ENCODE results near the gene RBMS2.
A peak's percentile ranks its signal among the peaks of the same experiment; 100 is the strongest.

RBMS2 gene

GRCh38 chr12:56578983-56579546 is 57.4 kb downstream of the RBMS2 start:
- H3K4me3 Mint-ChIP-seq: no peak overlapping the region
- no peaks in the 10 kb centered on the region for H3K9me3 Mint-ChIP-seq
- peaks cover 5 to 7% of the 10 kb centered on the region in 2 donors for H3K4me1 Mint-ChIP-seq
- no peak for DNase-seq
- H3K27me3 Mint-ChIP-seq: no peaks in the 10 kb centered on the region
- no peak overlapping the region for H3K27ac Mint-ChIP-seq
- ATAC-seq (replicated peaks): no peak
- no peaks in the 10 kb centered on the region for H3K36me3 Mint-ChIP-seq

DNA sequence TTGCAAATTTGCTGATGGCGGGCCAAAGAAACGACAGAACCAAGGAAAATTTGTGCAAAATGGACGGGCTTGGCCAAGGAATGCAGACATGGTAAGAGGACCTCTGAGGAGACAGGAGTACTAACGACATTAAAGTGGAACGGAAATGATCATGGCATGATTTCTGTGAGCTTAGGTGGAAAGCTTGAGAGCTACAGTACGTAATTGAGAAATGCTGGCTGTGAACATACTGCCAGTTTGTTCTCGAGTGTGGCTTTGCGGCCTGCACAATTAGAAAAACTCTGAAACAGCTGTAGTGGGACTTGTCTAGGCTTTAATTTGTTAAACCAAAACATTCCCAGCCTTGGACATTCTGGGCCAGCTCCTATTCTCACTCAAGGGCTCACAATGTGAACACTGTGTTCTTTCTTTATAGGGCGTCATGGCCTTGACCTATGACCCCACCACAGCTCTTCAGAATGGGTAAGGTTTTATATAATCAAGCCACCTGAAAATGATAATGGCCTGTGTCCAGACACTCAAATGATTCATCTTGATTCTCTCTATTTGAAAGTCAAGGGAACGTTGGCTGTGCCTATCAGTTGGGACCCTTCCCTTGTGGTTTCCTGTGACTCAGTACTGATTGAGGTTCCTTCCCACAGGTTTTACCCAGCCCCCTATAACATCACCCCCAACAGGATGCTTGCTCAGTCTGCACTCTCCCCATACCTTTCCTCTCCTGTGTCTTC is 60.0 kb downstream of the RBMS2 start:
- H3K4me3 Mint-ChIP-seq: no peak overlapping the region
- H3K4me1 Mint-ChIP-seq: peaks cover 5 to 7% of the 10 kb centered on the region in 2 donors
- no peaks in the 10 kb centered on the region for H3K9me3 Mint-ChIP-seq
- DNase-seq (no peak), ATAC-seq (replicated peaks) (peak; percentile 33 to 62)
- no peaks in the 10 kb centered on the region for H3K27me3 Mint-ChIP-seq
- H3K36me3 Mint-ChIP-seq: no peaks in the 10 kb centered on the region
- H3K27ac Mint-ChIP-seq: peak overlapping the region; percentile 54

DNA sequence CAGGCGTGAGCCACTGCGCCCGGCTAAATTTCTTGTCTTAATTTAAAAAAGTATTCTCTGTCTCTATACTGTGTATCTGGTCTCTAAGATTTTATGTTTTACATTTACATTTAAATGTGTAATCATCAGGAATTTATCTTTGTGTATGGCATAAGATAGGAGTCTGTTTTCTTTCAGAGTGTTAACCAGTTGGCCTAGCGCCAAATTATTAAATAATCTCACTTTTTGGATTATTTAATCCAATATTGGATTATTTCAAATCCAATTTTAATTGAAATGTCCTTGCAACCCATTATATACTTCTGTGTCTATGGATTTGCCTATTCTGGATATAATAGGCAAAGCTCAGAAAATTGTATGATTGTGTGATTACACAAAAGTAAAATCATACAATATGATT is 63.5 kb downstream of the RBMS2 start:
- peaks cover 5 to 7% of the 10 kb centered on the region in 2 donors for H3K4me1 Mint-ChIP-seq
- no peak overlapping the region for H3K27ac Mint-ChIP-seq
- no peak overlapping the region for H3K4me3 Mint-ChIP-seq
- H3K36me3 Mint-ChIP-seq: no peaks in the 10 kb centered on the region
- DNase-seq (no peak), ATAC-seq (replicated peaks) (no peak)
- no peaks in the 10 kb centered on the region for H3K27me3 Mint-ChIP-seq
- H3K9me3 Mint-ChIP-seq: no peaks in the 10 kb centered on the region

- Mint-ChIP-seq H3K36me3 (peaks cover 2 to 5% of the 10 kb centered on the region in 2 donors), H3K9me3 (no peaks in the 10 kb centered on the region), H3K4me3 (no peak overlapping the region)
Measured at GRCh38 chr12:56589783-56590182, 68.2 kb downstream of the RBMS2 start.

DNA sequence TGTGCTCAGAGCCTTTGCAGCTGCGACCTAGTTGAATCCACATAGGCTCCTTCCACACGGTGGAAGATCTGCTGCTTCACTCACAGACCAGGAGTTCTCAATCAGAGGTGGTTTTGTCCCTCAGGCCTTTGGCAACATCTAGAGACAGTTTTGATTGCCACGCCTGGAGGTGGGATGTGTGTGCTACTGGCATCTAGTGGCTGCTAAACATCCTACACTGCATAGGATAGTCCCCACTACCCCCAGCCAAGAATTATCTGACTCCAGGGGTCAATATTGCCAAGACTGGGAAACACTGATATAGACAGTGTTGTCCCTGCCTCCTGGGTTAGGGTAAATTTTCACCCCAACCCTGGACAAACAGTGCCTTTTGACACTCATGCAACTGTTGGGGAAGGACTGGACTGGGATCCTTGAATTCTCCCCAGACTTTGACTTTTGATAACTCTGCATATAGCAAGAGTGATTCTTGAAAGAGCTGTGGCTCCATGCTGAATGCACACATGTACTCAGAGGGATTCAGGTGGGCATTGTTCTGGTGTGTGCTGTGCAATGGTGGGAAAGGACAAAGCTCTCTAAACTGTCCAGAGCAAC is 68.7 kb downstream of the RBMS2 start:
- ATAC-seq (replicated peaks) (peak; percentile 74 to 78), DNase-seq (no peak)
- Mint-ChIP-seq H3K36me3 (peaks cover 2 to 5% of the 10 kb centered on the region in 2 donors), H3K27me3 (no peaks in the 10 kb centered on the region), H3K4me3 (no peak overlapping the region), H3K27ac (no peak overlapping the region), H3K9me3 (no peaks in the 10 kb centered on the region), H3K4me1 (peaks cover 4 to 11% of the 10 kb centered on the region in 2 donors)

More at GRCh38 chr12:56589783-56590182, 68.2 kb downstream of the RBMS2 start:
- peaks cover 4 to 9% of the 10 kb centered on the region in 2 donors for H3K4me1 Mint-ChIP-seq
- DNase-seq: no peak
- ATAC-seq (replicated peaks): no peak
- H3K27ac Mint-ChIP-seq: no peak overlapping the region
- no peaks in the 10 kb centered on the region for H3K27me3 Mint-ChIP-seq

DNA sequence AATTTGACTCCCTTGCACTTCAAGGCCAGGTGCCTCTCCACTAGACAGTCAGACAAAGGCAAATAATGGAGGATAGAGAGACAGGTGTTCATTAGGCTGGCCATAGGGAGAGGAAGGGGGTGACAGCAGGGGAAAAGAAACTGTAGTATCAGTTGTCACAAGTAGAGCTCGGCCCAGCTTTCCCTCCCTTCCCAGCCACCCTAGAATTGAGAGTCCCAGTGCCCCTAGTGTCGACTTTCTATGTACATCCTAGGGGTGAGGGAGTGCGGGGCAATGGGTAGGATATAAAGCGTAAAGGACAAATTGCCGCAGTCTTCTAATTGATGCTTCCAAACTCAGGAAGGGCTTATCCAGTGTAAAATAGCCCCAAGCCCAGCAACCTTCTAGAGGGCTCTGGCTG is 69.5 kb downstream of the RBMS2 start:
- Mint-ChIP-seq H3K4me3 (no peak overlapping the region), H3K4me1 (peaks cover 4 to 13% of the 10 kb centered on the region in 2 donors), H3K36me3 (peaks cover 2 to 10% of the 10 kb centered on the region in 2 donors), H3K9me3 (no peaks in the 10 kb centered on the region), H3K27ac (no peak overlapping the region), H3K27me3 (no peaks in the 10 kb centered on the region)
- DNase-seq: no peak
- no peak for ATAC-seq (replicated peaks)

DNA sequence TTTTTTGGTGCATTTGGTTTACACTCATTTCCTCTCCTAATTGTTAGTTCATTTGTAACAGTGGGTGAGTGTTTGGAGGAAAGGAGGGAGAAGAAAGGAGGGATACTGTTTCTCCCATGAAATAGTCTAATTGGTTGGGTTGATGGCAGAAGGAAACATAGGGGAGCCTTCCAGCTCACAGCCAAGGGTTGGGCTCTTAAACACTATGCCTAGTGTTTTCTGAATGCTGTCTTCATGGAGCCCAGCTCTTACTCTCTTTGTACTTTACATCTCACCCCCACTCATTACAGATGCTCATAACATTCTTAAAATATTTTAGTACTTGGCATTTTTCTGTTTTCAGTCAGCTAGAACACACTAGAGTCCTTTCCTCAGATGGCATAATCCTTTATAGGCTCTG is 70.3 kb downstream of the RBMS2 start:
- ATAC-seq (replicated peaks): no peak
- DNase-seq: no peak
- Mint-ChIP-seq H3K36me3 (peaks cover 5 to 16% of the 10 kb centered on the region in 2 donors), H3K4me1 (peaks cover 6 to 19% of the 10 kb centered on the region in 2 donors), H3K9me3 (no peaks in the 10 kb centered on the region), H3K4me3 (no peak overlapping the region), H3K27me3 (no peaks in the 10 kb centered on the region), H3K27ac (no peak overlapping the region)

GRCh38 chr12:56593909-56594621 is 72.4 kb downstream of the RBMS2 start:
- Mint-ChIP-seq H3K4me1 (peaks cover 9 to 22% of the 10 kb centered on the region in 2 donors), H3K27ac (no peak overlapping the region), H3K4me3 (no peak overlapping the region), H3K9me3 (no peaks in the 10 kb centered on the region), H3K36me3 (peaks cover 13 to 28% of the 10 kb centered on the region in 2 donors), H3K27me3 (no peaks in the 10 kb centered on the region)
- peak; percentile 62 to 70 for ATAC-seq (replicated peaks)
- peak; percentile 32 for DNase-seq

GRCh38 chr12:56596815-56597214 is 75.2 kb downstream of the RBMS2 start:
- H3K36me3 Mint-ChIP-seq: peaks cover 29 to 50% of the 10 kb centered on the region in 2 donors
- no peaks in the 10 kb centered on the region for H3K27me3 Mint-ChIP-seq
- peaks cover 9 to 22% of the 10 kb centered on the region in 2 donors for H3K4me1 Mint-ChIP-seq
- no peak overlapping the region for H3K4me3 Mint-ChIP-seq
- DNase-seq: no peak
- H3K27ac Mint-ChIP-seq: peak overlapping the region; percentile 37
- ATAC-seq (replicated peaks): no peak
- no peaks in the 10 kb centered on the region for H3K9me3 Mint-ChIP-seq

DNA sequence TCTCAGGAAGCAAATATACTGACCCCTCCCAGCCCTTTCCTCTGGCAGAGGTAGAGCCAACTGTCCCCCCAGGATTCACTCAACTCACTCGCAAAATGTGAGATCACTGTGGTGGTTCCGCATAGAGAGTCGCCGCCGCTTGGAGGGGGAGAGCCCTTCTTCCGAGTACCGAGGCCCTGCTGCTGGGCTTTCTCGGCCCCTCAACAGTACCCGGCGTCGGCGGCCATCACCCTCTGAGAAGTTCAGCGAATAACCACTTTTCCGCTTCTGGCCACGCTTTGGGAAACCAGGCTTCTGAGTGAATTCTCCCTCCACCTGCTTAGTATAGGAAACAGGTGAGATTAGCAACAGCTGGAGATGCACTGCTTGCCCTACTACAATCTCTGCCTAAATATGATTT is 77.4 kb downstream of the RBMS2 start:
- ATAC-seq (replicated peaks) (no peak), DNase-seq (no peak)
- Mint-ChIP-seq H3K9me3 (no peaks in the 10 kb centered on the region), H3K27me3 (no peaks in the 10 kb centered on the region), H3K4me3 (no peak overlapping the region), H3K36me3 (peaks cover 42 to 66% of the 10 kb centered on the region in 2 donors), H3K4me1 (peaks cover 9 to 20% of the 10 kb centered on the region in 2 donors), H3K27ac (peak overlapping the region; percentile 20)

DNA sequence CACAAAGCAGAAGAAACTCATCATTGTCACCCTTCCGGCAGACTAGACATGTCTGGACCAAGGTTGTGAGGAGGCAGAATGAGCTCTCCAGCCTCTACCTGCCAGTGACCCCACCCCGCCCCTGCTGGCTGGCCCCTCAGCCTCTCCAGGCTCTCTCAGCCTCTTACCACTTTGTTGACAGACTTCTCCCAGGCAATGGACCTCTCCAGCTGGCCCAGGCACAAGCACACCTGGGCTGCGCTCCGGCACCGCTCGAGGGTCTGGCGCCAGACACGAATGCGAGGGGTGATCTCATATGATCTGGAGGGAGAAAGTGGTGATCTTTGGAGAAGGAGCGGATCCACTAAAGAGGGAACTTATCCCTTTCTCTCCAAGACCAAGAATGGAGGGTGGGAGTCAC is 78.2 kb downstream of the RBMS2 start:
- peaks cover 49 to 68% of the 10 kb centered on the region in 2 donors for H3K36me3 Mint-ChIP-seq
- DNase-seq (no peak), ATAC-seq (replicated peaks) (no peak)
- H3K27me3 Mint-ChIP-seq: no peaks in the 10 kb centered on the region
- H3K4me1 Mint-ChIP-seq: peaks cover 6 to 13% of the 10 kb centered on the region in 2 donors
- no peak overlapping the region for H3K4me3 Mint-ChIP-seq
- H3K27ac Mint-ChIP-seq: no peak overlapping the region
- H3K9me3 Mint-ChIP-seq: no peaks in the 10 kb centered on the region

DNA sequence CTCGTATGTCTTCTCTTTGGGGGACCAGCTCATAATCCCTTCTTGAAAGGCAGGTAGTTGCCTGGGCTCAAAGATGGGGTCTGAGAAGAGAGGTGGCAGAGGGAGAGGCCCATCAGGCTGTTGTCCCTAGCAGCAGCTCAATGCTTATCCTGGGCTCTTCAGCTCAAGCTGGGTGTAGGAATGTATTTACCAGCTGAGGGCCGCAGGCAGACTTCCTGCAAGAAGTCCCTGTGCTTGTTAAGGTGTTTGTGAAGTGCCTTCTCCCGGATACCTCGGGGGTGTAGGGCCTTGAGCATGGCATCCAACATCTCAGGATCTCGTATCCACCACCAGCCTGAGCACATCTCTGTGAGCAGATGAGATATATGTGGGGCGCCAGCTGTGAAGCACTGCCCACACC is 79.1 kb downstream of the RBMS2 start:
- H3K27ac Mint-ChIP-seq: peak overlapping the region; percentile 56
- no peaks in the 10 kb centered on the region for H3K27me3 Mint-ChIP-seq
- ATAC-seq (replicated peaks) (no peak), DNase-seq (no peak)
- H3K36me3 Mint-ChIP-seq: peaks cover 53 to 71% of the 10 kb centered on the region in 2 donors
- peaks cover 6 to 11% of the 10 kb centered on the region in 2 donors for H3K4me1 Mint-ChIP-seq
- no peak overlapping the region for H3K4me3 Mint-ChIP-seq
- H3K9me3 Mint-ChIP-seq: no peaks in the 10 kb centered on the region

DNA sequence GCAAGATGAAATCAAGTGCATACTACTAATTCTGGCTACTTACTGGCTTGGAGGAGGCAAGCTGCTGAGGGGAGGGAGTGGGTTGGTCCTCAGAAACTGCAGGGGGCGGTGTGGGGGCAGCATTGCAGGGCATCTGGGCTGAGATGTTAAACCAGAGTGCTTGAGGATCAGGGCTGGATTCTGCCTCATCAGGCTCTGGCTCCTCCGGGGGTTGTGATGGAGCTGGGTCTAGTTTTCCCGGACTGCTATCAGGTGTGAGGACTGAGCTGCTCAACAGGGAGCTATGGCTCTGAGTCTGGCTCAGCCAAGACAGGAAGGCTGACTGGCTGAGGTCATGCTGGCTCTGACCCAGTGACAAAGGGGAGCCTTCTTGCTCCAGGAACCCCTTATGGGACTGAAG is 79.9 kb downstream of the RBMS2 start:
- H3K9me3 Mint-ChIP-seq: no peaks in the 10 kb centered on the region
- H3K27ac Mint-ChIP-seq: peak overlapping the region; percentile 42
- ATAC-seq (replicated peaks) (peak; percentile 43 to 51), DNase-seq (no peak)
- H3K4me3 Mint-ChIP-seq: no peak overlapping the region
- H3K36me3 Mint-ChIP-seq: peaks cover 58 to 74% of the 10 kb centered on the region in 2 donors
- H3K4me1 Mint-ChIP-seq: peaks cover 6% of the 10 kb centered on the region in 2 donors
- H3K27me3 Mint-ChIP-seq: no peaks in the 10 kb centered on the region

DNA sequence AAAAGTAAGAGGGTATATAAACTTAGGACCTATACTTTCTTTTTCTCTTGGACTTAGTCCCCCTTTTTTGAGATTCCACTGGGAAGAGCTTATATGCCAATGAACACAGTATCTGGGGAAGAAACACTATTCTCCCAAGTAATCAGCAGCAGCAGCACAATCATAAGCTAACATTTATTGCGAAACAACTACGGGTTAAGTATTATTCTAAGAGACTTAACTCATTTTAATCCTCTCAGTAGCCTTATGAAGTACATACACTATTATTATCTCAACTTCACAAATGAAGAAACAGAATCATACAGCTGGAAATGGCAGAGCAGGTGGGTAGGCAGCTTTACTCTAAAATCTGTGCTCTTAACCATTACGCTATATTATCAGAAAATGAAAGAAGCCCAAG is 80.6 kb downstream of the RBMS2 start:
- DNase-seq: no peak
- Mint-ChIP-seq H3K27ac (no peak overlapping the region), H3K36me3 (peaks cover 52 to 74% of the 10 kb centered on the region in 2 donors), H3K4me1 (peaks cover under 1 to 2% of the 10 kb centered on the region in 2 donors), H3K9me3 (no peaks in the 10 kb centered on the region), H3K27me3 (no peaks in the 10 kb centered on the region), H3K4me3 (no peak overlapping the region)
- no peak for ATAC-seq (replicated peaks)
